Gastroesophageal sphincter (tissue), 3 donors: ENCODE data around the gene PTPRU.

Source experiments
- CTCF ChIP-seq, 4 experiments: fragments of 200-600 bp in 2 of 4; fragments of 450-650 bp in 2 of 4; sonication (generic) in 1 of 4; IDR thresholded peaks; one replicate each; pipeline ENCODE4 v1.5.1; 2017 to 2019; ENCODE audit warnings: antibody characterized with exemption in 4 of 4, mild to moderate bottlenecking in 2 of 4, moderate library complexity in 2 of 4
- EP300 ChIP-seq: sonication (generic); formaldehyde crosslinking; IDR thresholded peaks from one replicate; pipeline ENCODE4 v1.6.1; 2017; ENCODE audit warnings: antibody characterized with exemption, mild to moderate bottlenecking
- POLR2A ChIP-seq, 2 donors: fragments of 450-650 bp; IDR thresholded peaks; one replicate each; pipeline ENCODE4 v1.6.1; 2017; ENCODE audit warnings: antibody characterized with exemption in 2 of 2, mild to moderate bottlenecking in 2 of 2, moderate library complexity in 1 of 2

GRCh38 chr1:29332204-29332603 lies 95.9 kb downstream of the PTPRU start:
- TF ChIP-seq CTCF (IDR thresholded peaks at IDR 0.05) (peak in 1 of 4 experiments; percentile 13), EP300 (no peak), POLR2A (IDR thresholded peaks at IDR 0.05) (no peak)
